Measurements from ENCODE around the gene DYSF.
A peak's percentile ranks its signal among the peaks of the same experiment; 100 is the strongest.

The DYSF gene

DNA sequence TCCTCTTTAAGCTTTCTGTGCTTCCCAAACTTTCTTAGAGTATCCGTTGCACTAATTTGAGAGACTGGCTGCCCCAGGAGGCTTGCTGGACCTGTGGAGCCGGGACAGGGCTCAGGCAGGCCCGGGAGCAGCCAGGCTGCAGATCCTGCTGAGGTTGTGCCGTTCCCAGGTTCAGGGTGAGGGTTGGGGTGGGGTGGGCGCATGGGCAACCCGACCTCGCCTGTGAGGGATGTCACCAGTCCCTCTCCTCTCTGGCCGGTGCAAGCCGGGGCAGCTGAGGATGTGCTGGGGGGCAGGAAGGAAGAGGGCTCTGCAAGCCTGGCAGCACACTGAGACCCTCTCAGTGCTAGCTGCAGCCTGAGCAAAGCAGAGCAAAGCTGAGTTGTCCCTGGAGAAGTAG lies 57.6 kb downstream of the DYSF start:
- H3K14ac ChIP-seq (ENCODE audit: low read length), result no peak overlapping the region
- H2BK5ac ChIP-seq (ENCODE audit: low read length), result no peak overlapping the region
- no peaks in the 10 kb centered on the region for H3K79me1 ChIP-seq (ENCODE audit: low read depth, low read length)
- no peaks in the 10 kb centered on the region for H3K36me3 ChIP-seq (replicated peaks in 1 of 2; ENCODE audit: control insufficient read depth in 2 of 2, insufficient read depth in 2 of 2, low read length in 2 of 2)
- no peak overlapping the region for H2AFZ ChIP-seq (ENCODE audit: low read length)
- no peak overlapping the region for H4K91ac ChIP-seq (ENCODE audit: low read depth, low read length, poor library complexity)
- WGBS, 2 donors (ENCODE audit: extremely low coverage in 2 of 2, insufficient read length in 2 of 2, insufficient replicate concordance in 1 of 2), result no CpG with 5 or more reads among the region's 9 CpGs
- no peak overlapping the region for H3K4me3 ChIP-seq (ENCODE audit: low read length in 2 of 2)
- H2BK120ac ChIP-seq (ENCODE audit: low read depth, low read length), result no peak overlapping the region
- DNase-seq (ENCODE audit: low spot score), result no peak
- H4K8ac ChIP-seq (ENCODE audit: low read depth, low read length), result no peak overlapping the region
- no peak overlapping the region for H2BK15ac ChIP-seq (ENCODE audit: low read length)
- no peak overlapping the region for H2AK5ac ChIP-seq (ENCODE audit: low read depth, low read length)
- no peak overlapping the region for H3K4me2 ChIP-seq (ENCODE audit: insufficient read depth, low read length, poor library complexity, severe bottlenecking)
- no peak overlapping the region for H3K9ac ChIP-seq (ENCODE audit: low read depth, low read length, poor library complexity)
- no peaks in the 10 kb centered on the region for H3K4me1 ChIP-seq (ENCODE audit: control insufficient read depth in 2 of 2, insufficient read depth in 1 of 2, low read depth in 1 of 2, low read length in 2 of 2)
- H3K27me3 ChIP-seq (ENCODE audit: control insufficient read depth in 3 of 3, insufficient read depth in 3 of 3, low read depth in 1 of 3, low read length in 3 of 3), result peaks cover 0 to 2% (median 0%) of the 10 kb centered on the region in 3 experiments
- H3K23ac ChIP-seq (ENCODE audit: low read depth, low read length, poor library complexity), result no peak overlapping the region
- no peak overlapping the region for H2BK12ac ChIP-seq (ENCODE audit: low read length)
- peaks cover 0 to 3% of the 10 kb centered on the region in 2 donors for H3K9me3 ChIP-seq (replicated peaks in 1 of 2; ENCODE audit: control insufficient read depth in 2 of 2, insufficient read depth in 1 of 2, low read depth in 1 of 2, low read length in 2 of 2)
- H3K4ac ChIP-seq (ENCODE audit: low read length), result no peak overlapping the region
- no peak overlapping the region for H3K27ac ChIP-seq (replicated peaks; ENCODE audit: low read length)
- peak overlapping the region; percentile 11 for H3K18ac ChIP-seq (ENCODE audit: low read length)

DNA sequence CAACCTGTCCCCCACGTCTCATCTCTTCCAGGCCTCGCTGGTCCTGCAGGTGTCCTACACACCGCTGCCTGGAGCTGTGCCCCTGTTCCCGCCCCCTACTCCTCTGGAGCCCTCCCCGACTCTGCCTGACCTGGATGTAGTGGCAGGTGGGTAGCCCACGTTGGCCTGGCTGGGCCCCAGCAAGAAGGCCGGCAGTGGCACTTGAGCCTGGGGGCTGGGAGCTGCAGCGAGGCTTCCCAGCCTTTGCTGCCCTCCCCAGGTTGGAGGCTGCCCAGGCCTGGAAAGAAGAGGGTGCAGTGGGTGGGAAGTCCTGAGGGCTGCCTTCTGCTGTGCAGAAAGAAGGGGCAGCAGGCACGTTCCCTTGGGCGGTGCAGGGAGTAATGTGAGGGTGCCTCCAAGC lies 58.4 kb downstream of the DYSF start:
- no peak overlapping the region for H3K4ac ChIP-seq (ENCODE audit: low read length)
- H2BK5ac ChIP-seq (ENCODE audit: low read length), result peak overlapping the region; percentile 7
- H2AFZ ChIP-seq (ENCODE audit: low read length), result no peak overlapping the region
- WGBS, 2 donors (ENCODE audit: extremely low coverage in 2 of 2, insufficient read length in 2 of 2, insufficient replicate concordance in 1 of 2), result no CpG with 5 or more reads among the region's 10 CpGs
- H3K79me1 ChIP-seq (ENCODE audit: low read depth, low read length), result no peaks in the 10 kb centered on the region
- peaks cover 0 to 2% (median 0%) of the 10 kb centered on the region in 3 experiments for H3K27me3 ChIP-seq (ENCODE audit: control insufficient read depth in 3 of 3, insufficient read depth in 3 of 3, low read depth in 1 of 3, low read length in 3 of 3)
- H2BK12ac ChIP-seq (ENCODE audit: low read length), result no peak overlapping the region
- H3K36me3 ChIP-seq (replicated peaks in 1 of 2; ENCODE audit: control insufficient read depth in 2 of 2, insufficient read depth in 2 of 2, low read length in 2 of 2), result no peaks in the 10 kb centered on the region
- H3K18ac ChIP-seq (ENCODE audit: low read length), result no peak overlapping the region
- H3K9me3 ChIP-seq (replicated peaks in 1 of 2; ENCODE audit: control insufficient read depth in 2 of 2, insufficient read depth in 1 of 2, low read depth in 1 of 2, low read length in 2 of 2), result peaks cover 0 to 3% of the 10 kb centered on the region in 2 donors
- H2AK5ac ChIP-seq (ENCODE audit: low read depth, low read length), result peak overlapping the region; percentile 38
- H3K9ac ChIP-seq (ENCODE audit: low read depth, low read length, poor library complexity), result no peak overlapping the region
- peak overlapping the region; percentile 44 for H4K8ac ChIP-seq (ENCODE audit: low read depth, low read length)
- H2BK120ac ChIP-seq (ENCODE audit: low read depth, low read length), result no peak overlapping the region
- no peak overlapping the region for H3K14ac ChIP-seq (ENCODE audit: low read length)
- H3K27ac ChIP-seq (replicated peaks; ENCODE audit: low read length), result no peak overlapping the region
- no peak overlapping the region for H3K4me2 ChIP-seq (ENCODE audit: insufficient read depth, low read length, poor library complexity, severe bottlenecking)
- H3K4me3 ChIP-seq (ENCODE audit: low read length in 2 of 2), result no peak overlapping the region
- no peaks in the 10 kb centered on the region for H3K4me1 ChIP-seq (ENCODE audit: control insufficient read depth in 2 of 2, insufficient read depth in 1 of 2, low read depth in 1 of 2, low read length in 2 of 2)
- H4K91ac ChIP-seq (ENCODE audit: low read depth, low read length, poor library complexity), result no peak overlapping the region
- H2BK15ac ChIP-seq (ENCODE audit: low read length), result no peak overlapping the region
- H3K23ac ChIP-seq (ENCODE audit: low read depth, low read length, poor library complexity), result peak overlapping the region; percentile 28
- no peak for DNase-seq (ENCODE audit: low spot score)

DNA sequence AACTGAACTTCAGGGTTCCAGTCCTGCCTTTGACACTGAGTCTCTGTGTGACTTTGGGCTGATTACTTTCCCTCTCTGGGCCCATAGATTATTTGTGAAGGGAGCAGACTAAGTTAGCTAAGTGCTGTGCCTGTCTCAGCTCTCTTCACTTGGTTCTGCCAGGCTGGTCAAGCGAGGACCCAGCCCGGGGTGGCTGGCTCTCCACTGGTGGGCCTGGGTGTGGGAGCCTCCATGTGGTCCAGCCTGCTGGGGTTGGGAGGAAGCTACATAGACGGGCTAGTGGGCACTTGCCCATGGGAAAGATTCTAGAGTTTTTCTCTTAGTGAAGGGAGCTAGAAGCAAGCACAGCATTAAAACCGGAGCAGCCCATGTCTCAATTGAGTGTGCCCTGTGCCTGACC lies 59.0 kb downstream of the DYSF start:
- Histone ChIP-seq H4K8ac (ENCODE audit: low read depth, low read length) (no peak overlapping the region), H3K4ac (ENCODE audit: low read length) (no peak overlapping the region)
- WGBS, 2 donors (ENCODE audit: extremely low coverage in 2 of 2, insufficient read length in 2 of 2, insufficient replicate concordance in 1 of 2), result no CpG with 5 or more reads among the region's 4 CpGs

DNA sequence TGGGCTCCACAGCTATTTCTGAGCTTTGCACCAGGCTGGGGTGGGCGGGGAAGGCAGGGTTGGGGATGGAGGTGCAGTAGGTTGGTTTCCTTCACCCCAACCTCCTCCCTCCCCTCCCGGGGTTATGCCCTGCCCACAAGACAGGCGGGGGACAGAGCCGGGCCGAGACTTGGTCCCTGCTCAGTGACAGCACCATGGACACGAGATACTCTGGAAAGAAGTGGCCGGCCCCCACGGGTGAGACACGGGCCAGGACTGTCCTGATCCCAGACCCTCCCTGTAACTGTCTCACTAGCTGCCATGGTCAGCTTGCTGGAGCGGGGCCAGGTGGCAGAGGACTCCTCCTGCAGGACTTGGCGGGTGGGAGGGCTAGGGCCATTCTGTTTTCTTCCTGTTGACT lies 59.7 kb downstream of the DYSF start:
- Histone ChIP-seq H3K79me1 (ENCODE audit: low read depth, low read length) (no peaks in the 10 kb centered on the region), H3K27me3 (ENCODE audit: control insufficient read depth in 3 of 3, insufficient read depth in 3 of 3, low read depth in 1 of 3, low read length in 3 of 3) (peaks cover 0 to 2% (median 0%) of the 10 kb centered on the region in 3 experiments), H4K8ac (ENCODE audit: low read depth, low read length) (no peak overlapping the region), H3K4ac (ENCODE audit: low read length) (no peak overlapping the region), H3K4me2 (ENCODE audit: insufficient read depth, low read length, poor library complexity, severe bottlenecking) (no peak overlapping the region), H2BK120ac (ENCODE audit: low read depth, low read length) (no peak overlapping the region), H2AK5ac (ENCODE audit: low read depth, low read length) (no peak overlapping the region), H3K18ac (ENCODE audit: low read length) (no peak overlapping the region), H4K91ac (ENCODE audit: low read depth, low read length, poor library complexity) (no peak overlapping the region), H3K14ac (ENCODE audit: low read length) (no peak overlapping the region), H3K36me3 (replicated peaks in 1 of 2; ENCODE audit: control insufficient read depth in 2 of 2, insufficient read depth in 2 of 2, low read length in 2 of 2) (no peaks in the 10 kb centered on the region), H2BK5ac (ENCODE audit: low read length) (no peak overlapping the region), H2AFZ (ENCODE audit: low read length) (no peak overlapping the region), H3K4me3 (ENCODE audit: low read length in 2 of 2) (no peak overlapping the region), H3K9ac (ENCODE audit: low read depth, low read length, poor library complexity) (no peak overlapping the region), H3K23ac (ENCODE audit: low read depth, low read length, poor library complexity) (no peak overlapping the region), H2BK12ac (ENCODE audit: low read length) (no peak overlapping the region), H3K9me3 (replicated peaks in 1 of 2; ENCODE audit: control insufficient read depth in 2 of 2, insufficient read depth in 1 of 2, low read depth in 1 of 2, low read length in 2 of 2) (peaks cover 0 to 3% of the 10 kb centered on the region in 2 donors), H3K27ac (replicated peaks; ENCODE audit: low read length) (no peak overlapping the region), H3K4me1 (ENCODE audit: control insufficient read depth in 2 of 2, insufficient read depth in 1 of 2, low read depth in 1 of 2, low read length in 2 of 2) (no peaks in the 10 kb centered on the region), H2BK15ac (ENCODE audit: low read length) (no peak overlapping the region)
- no CpG with 5 or more reads among the region's 11 CpGs for WGBS, 2 donors (ENCODE audit: extremely low coverage in 2 of 2, insufficient read length in 2 of 2, insufficient replicate concordance in 1 of 2)
- DNase-seq (ENCODE audit: low spot score), result no peak

More for the DNA sequence above, 59.0 kb downstream of the DYSF start:
- H4K91ac ChIP-seq (ENCODE audit: low read depth, low read length, poor library complexity), result no peak overlapping the region
- H3K27me3 ChIP-seq (ENCODE audit: control insufficient read depth in 3 of 3, insufficient read depth in 3 of 3, low read depth in 1 of 3, low read length in 3 of 3), result peaks cover 0 to 2% (median 0%) of the 10 kb centered on the region in 3 experiments
- no peak overlapping the region for H2BK15ac ChIP-seq (ENCODE audit: low read length)
- no peak overlapping the region for H3K27ac ChIP-seq (replicated peaks; ENCODE audit: low read length)
- H3K4me1 ChIP-seq (ENCODE audit: control insufficient read depth in 2 of 2, insufficient read depth in 1 of 2, low read depth in 1 of 2, low read length in 2 of 2), result no peaks in the 10 kb centered on the region
- H2BK5ac ChIP-seq (ENCODE audit: low read length), result no peak overlapping the region
- H3K4me3 ChIP-seq (ENCODE audit: low read length in 2 of 2), result no peak overlapping the region
- no peak overlapping the region for H3K18ac ChIP-seq (ENCODE audit: low read length)
- no peaks in the 10 kb centered on the region for H3K36me3 ChIP-seq (replicated peaks in 1 of 2; ENCODE audit: control insufficient read depth in 2 of 2, insufficient read depth in 2 of 2, low read length in 2 of 2)
- no peak overlapping the region for H2AK5ac ChIP-seq (ENCODE audit: low read depth, low read length)
- H3K9me3 ChIP-seq (replicated peaks in 1 of 2; ENCODE audit: control insufficient read depth in 2 of 2, insufficient read depth in 1 of 2, low read depth in 1 of 2, low read length in 2 of 2), result peaks cover 0 to 3% of the 10 kb centered on the region in 2 donors
- no peak overlapping the region for H2BK120ac ChIP-seq (ENCODE audit: low read depth, low read length)
- no peak overlapping the region for H2AFZ ChIP-seq (ENCODE audit: low read length)
- no peak overlapping the region for H3K9ac ChIP-seq (ENCODE audit: low read depth, low read length, poor library complexity)
- H3K79me1 ChIP-seq (ENCODE audit: low read depth, low read length), result no peaks in the 10 kb centered on the region
- H2BK12ac ChIP-seq (ENCODE audit: low read length), result no peak overlapping the region
- DNase-seq (ENCODE audit: low spot score), result no peak
- H3K23ac ChIP-seq (ENCODE audit: low read depth, low read length, poor library complexity), result no peak overlapping the region
- H3K14ac ChIP-seq (ENCODE audit: low read length), result no peak overlapping the region
- no peak overlapping the region for H3K4me2 ChIP-seq (ENCODE audit: insufficient read depth, low read length, poor library complexity, severe bottlenecking)
